ENCODE measurements around the gene GNL3.
"Not testable (repeated sequence)": the region's sequence is repeated elsewhere in the genome, so short reads cannot be mapped to it uniquely, and the experiment has no call there.

The GNL3 gene

GRCh38 chr3:52721002-52721729 is 35.3 kb downstream of the GNL3 start:
- DNase-seq, result no peak

DNA sequence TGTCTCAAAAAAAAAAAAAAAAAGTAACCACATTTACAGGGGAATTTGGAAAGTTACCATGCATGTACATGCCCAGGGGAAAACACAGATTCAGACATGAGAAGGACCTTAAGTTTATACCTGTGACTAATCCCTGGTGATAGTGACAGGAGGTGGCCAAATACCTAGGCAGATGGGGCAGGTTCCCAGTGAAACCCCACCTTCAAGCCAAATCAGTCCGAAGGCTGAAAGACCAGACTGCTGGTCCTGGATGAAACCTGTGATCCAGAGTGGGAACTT is 35.8 kb downstream of the GNL3 start:
- DNase-seq, result no peak

- no peak for DNase-seq
Measured at GRCh38 chr3:52722491-52722890, 36.7 kb downstream of the GNL3 start.

GRCh38 chr3:52723935-52724334 is 38.1 kb downstream of the GNL3 start:
- DNase-seq, result no peak

GRCh38 chr3:52724511-52724910 is 38.7 kb downstream of the GNL3 start:
- DNase-seq, result no peak

- not testable (repeated sequence) for DNase-seq
Measured at GRCh38 chr3:52728753-52729152, 42.9 kb downstream of the GNL3 start.

DNA sequence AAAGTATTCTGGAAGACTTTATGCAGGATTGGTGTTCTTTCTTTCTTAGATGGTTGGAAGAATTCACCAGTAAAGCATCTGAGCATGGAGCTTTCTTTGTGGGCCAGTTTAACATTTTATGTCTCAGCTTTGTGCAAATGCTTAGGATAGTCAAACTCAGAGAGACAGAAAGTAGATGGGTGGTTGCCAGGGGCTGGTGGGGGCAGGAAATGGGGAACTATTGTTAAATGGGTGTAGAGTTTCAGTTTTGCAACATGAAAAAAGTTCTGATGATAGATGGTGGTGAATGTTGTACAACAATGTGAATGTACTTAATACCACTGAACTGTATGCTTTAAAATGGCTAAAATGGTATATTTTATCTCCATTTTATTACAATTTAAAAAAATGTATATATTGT is 44.8 kb downstream of the GNL3 start:
- DNase-seq, result peak; percentile 56

- DNase-seq, result no peak
Measured at GRCh38 chr3:52731590-52731989, 45.8 kb downstream of the GNL3 start.

DNA sequence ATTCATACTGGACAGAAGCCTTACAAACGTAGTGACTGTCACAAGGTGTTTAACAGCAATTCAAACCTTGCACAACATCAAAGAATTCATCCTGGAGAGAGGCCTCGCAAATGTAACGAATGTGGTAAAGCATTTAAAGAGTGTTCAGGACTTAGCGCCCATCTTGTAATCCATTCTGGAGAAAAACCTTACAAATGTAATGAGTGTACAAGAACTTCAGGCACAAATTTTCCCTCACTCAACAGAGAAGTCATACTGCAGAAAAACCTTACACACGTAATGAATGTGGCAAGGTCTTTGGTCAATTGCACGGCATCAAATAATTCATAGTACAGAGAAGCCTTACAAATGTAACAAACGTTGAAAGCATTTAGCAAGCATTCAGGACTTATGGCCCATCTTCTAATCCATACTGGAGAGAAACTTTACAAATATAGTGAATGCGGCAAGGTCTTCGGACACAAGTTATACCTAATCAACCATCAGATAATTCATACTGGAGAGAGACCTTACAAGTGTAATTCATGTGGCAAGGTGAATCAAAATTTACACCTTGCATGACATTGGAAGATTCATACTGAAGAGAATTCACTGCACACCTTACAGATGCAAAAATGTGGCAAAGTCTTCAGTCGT is 47.5 kb downstream of the GNL3 start:
- no peak for DNase-seq

DNA sequence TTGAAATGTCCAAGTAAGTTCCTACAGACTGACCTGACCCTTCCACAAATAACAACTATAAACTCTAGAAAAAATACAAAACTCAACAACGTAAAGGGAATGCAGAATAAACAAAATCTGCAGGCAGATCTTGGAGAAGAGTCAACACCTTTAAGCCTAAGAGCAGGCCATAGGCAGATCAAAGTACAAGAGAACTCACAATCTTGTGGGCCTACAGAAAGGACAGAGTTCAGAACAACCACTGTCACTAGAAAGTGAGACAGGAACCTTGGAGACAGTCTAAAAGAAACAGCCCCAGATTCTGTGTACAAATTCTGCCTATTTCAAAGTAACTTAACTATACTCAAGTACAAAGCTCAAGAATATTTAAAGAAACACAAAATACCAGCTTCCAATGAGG is 53.9 kb downstream of the GNL3 start:
- no peak for DNase-seq

DNA sequence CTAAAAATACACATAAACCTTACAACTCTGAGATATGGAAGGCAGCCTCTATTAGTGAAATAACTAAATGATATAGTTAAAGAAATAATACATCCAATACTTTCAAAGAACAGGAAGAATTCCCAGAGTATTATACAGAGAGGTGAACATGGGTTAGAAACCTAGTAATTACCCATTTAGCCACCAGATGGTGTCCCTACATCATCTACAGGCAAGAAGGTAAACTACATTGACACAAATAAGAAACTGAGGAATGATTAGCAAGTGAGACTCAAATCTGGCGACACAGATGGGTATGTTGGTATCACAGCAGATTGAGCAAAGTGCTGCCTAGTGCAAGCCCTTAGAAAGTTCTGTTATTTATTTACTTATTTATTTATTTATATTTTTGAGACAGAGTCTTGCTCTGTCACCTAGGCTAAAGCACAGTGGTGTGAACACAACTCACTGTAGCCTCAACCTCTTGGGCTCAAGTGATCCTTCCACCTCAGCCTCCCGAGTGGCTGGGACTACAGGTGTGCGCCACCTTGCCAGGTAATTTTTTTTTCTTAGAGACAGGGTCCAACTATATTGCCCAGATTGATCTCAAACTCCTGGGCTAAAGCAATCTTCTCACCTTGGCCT is 56.7 kb downstream of the GNL3 start:
- peak; percentile 16 for DNase-seq

GRCh38 chr3:52743152-52743551 is 57.3 kb downstream of the GNL3 start:
- no peak for DNase-seq

GRCh38 chr3:52743721-52744120 is 57.9 kb downstream of the GNL3 start:
- DNase-seq, result no peak
